ENCODE measurements around the gene PNRC1. TPM values are rescaled to one million over a fixed set of nuclear protein-coding genes. Genes with fewer than 3 reads are reported as not detected.

The PNRC1 gene
- total RNA-seq, 4 donors from 2014 or later: 285 to 486 (median 315) TPM

DNA sequence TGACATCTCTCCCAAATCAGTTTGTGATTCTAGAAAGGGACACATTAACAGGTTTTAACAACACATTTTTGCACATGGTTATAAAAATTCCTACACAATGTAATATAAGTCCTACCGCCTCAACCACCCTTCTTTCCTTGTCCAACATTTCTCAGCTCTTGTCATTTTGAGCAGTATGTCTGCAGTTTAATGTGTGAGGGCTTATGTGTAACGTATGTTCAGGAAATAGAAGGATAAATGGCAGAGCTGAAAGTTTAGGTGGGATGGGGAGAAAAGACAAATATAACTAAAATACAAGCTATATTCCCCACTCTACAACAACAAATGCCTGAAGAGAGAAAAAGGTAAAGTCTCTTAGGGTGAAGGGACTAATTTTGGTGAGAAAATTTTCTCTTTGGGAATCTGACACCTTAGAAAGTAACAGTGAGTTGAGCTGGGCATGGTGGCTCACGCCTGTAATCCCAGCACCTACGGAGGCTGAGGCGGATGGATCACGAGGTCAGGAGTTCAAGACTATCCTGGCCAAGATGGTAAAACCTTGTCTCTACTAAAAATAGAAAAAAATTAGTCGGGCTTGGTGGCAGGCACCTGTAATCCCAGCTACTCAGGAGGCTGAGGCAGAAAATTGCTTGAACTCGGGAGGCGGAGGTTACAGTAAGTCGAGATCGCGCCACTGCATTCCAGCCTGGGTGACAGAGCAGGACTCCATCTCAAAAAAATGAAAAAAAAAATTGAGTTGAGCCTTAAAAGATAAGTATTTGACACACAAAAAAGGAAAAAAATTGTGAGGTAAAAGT lies 5.1 kb downstream of the PNRC1 start:
- TF ChIP-seq, protein P1, sequence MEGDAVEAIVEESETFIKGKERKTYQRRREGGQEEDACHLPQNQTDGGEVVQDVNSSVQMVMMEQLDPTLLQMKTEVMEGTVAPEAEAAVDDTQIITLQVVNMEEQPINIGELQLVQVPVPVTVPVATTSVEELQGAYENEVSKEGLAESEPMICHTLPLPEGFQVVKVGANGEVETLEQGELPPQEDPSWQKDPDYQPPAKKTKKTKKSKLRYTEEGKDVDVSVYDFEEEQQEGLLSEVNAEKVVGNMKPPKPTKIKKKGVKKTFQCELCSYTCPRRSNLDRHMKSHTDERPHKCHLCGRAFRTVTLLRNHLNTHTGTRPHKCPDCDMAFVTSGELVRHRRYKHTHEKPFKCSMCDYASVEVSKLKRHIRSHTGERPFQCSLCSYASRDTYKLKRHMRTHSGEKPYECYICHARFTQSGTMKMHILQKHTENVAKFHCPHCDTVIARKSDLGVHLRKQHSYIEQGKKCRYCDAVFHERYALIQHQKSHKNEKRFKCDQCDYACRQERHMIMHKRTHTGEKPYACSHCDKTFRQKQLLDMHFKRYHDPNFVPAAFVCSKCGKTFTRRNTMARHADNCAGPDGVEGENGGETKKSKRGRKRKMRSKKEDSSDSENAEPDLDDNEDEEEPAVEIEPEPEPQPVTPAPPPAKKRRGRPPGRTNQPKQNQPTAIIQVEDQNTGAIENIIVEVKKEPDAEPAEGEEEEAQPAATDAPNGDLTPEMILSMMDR (IDR thresholded peaks at IDR 0.05): no peak
- peak in 1 of 2 donors; percentile 22 for TF ChIP-seq POLR2AphosphoS5 (IDR thresholded peaks at IDR 0.05)
- Histone ChIP-seq H3K9me3 (no peaks in the 10 kb centered on the region), H3K4me3 (no peak overlapping the region), H3K36me3 (peaks cover 22 to 34% (median 28%) of the 10 kb centered on the region in 4 donors), H3K27ac (replicated peaks in 1 of 4) (peak overlapping the region in 2 of 4 donors; percentile 100), H3K4me1 (peaks cover 29 to 72% (median 52%) of the 10 kb centered on the region in 4 donors), H3K27me3 (no peaks in the 10 kb centered on the region)
- intact Hi-C loops (cut with DNase I): no loop called here
- 82% methylated on average over 12 of the region's 12 CpGs for WGBS
- DNase-seq (ENCODE audit: extremely low spot score): peak; percentile 39

DNA sequence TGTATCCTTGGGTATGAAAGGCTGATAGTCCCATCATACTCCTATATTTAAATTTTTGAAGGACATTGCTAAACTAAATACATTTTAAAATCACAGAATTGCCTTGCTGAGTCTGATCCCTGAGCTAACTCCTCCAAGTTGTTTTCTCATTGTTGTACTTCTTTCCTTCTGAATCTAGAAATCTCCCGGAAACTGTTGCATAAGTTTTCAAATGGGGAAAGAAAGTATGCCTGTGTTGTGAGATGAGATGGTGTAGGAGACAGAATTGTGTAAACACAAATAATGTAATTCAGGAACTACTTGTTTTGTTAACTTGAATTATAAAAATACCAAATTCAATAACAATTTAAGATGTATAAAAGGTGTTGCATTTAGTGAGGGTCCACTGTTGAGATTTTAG lies 7.3 kb downstream of the PNRC1 start:
- Histone ChIP-seq H3K27ac (replicated peaks in 1 of 4) (peak overlapping the region in 1 of 4 donors; percentile 15), H3K4me1 (peaks cover 29 to 70% (median 57%) of the 10 kb centered on the region in 4 donors), H3K9me3 (no peaks in the 10 kb centered on the region), H3K36me3 (peaks cover 22 to 34% (median 28%) of the 10 kb centered on the region in 4 donors), H3K27me3 (no peaks in the 10 kb centered on the region), H3K4me3 (no peak overlapping the region)
- 65% methylated on average over 1 of the region's 1 CpG for WGBS
- DNase-seq (ENCODE audit: extremely low spot score): no peak
- intact Hi-C loops (cut with DNase I): no loop called here
- TF ChIP-seq POLR2A (IDR thresholded peaks at IDR 0.05; ENCODE audit: low read depth) (no peak), POLR2AphosphoS5 (IDR thresholded peaks at IDR 0.05) (no peak), EP300 (IDR thresholded peaks at IDR 0.05) (no peak)
- TF ChIP-seq, protein P1 (IDR thresholded peaks at IDR 0.05): no peak

DNA sequence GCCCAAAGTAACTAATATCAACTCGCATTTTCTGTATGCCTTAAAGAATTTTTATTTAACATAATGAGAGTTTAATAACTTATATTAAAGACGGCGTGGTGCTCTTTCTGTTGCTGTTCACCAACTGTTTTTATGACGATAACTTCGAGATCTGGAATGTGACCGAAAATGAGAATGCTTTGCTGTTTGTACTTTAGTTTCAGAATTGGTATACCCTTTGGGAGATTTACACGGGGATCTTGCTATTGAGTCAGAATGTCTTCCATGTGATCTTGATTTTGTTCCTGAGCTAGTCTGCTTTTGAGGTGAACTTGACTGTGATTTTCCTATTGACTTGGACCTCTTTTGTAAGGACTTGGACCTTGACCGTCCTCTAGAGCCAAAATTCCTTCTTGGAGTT lies 17.9 kb downstream of the PNRC1 start:
- H3K27ac ChIP-seq (replicated peaks in 1 of 4): no peak overlapping the region
- DNase-seq (ENCODE audit: extremely low spot score): no peak
- H3K4me3 ChIP-seq: no peak overlapping the region
- no peaks in the 10 kb centered on the region for H3K9me3 ChIP-seq
- 91% methylated on average over 8 of the region's 8 CpGs for WGBS
- TF ChIP-seq, protein P1 (IDR thresholded peaks at IDR 0.05): no peak
- no peak for TF ChIP-seq POLR2A (IDR thresholded peaks at IDR 0.05; ENCODE audit: low read depth)
- TF ChIP-seq EP300 (IDR thresholded peaks at IDR 0.05): no peak
- TF ChIP-seq POLR2AphosphoS5 (IDR thresholded peaks at IDR 0.05): no peak
- intact Hi-C loops (cut with DNase I): no loop called here
- no peaks in the 10 kb centered on the region for H3K36me3 ChIP-seq
- H3K4me1 ChIP-seq: no peaks in the 10 kb centered on the region
- no peaks in the 10 kb centered on the region for H3K27me3 ChIP-seq

DNA sequence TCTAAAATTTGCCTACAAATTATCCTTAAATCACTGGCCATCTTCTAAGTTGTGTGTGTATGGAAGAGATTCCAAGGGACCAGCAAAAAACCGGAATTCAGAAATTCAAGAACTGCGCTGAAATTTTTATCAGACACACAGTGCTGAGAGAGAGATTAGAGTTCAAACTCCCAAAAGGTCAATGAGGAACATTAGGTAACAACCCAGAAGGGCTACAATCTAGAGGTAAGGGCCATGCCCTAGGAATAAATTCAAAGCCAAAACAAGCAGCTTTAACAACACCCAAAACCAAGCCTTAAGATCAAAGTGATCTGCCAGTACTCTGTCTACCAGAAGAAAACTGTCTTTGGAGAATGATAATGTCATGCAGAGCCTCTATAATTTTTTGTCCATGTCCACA lies 19.6 kb downstream of the PNRC1 start:
- Histone ChIP-seq H3K27ac (replicated peaks in 1 of 4) (no peak overlapping the region), H3K9me3 (no peaks in the 10 kb centered on the region), H3K27me3 (no peaks in the 10 kb centered on the region), H3K4me3 (no peak overlapping the region), H3K36me3 (no peaks in the 10 kb centered on the region), H3K4me1 (no peaks in the 10 kb centered on the region)
- 98% methylated on average over 2 of the region's 2 CpGs for WGBS
- intact Hi-C loops (cut with DNase I): no loop called here
- DNase-seq (ENCODE audit: extremely low spot score): no peak
- TF ChIP-seq, protein P1 (IDR thresholded peaks at IDR 0.05): no peak
- TF ChIP-seq POLR2A (IDR thresholded peaks at IDR 0.05; ENCODE audit: low read depth): no peak
- no peak for TF ChIP-seq POLR2AphosphoS5 (IDR thresholded peaks at IDR 0.05)
- TF ChIP-seq EP300 (IDR thresholded peaks at IDR 0.05): no peak
